Activated naive CD8-positive, alpha-beta T cell (primary cell): ENCODE data around the gene SH3YL1.

ENCODE experiments used
- H3K27ac Mint-ChIP-seq: one replicate; pipeline ENCODE4 v1.8.0; 2021; ENCODE audit warnings: mixed read lengths
- H3K27me3 Mint-ChIP-seq: one replicate; pipeline ENCODE4 v1.8.0; 2021; ENCODE audit warnings: mixed read lengths
- H3K36me3 Mint-ChIP-seq: one replicate; pipeline ENCODE4 v1.8.0; 2021; ENCODE audit warnings: mixed read lengths
- H3K4me1 Mint-ChIP-seq: one replicate; pipeline ENCODE4 v1.8.0; 2021; ENCODE audit warnings: low read depth, mixed read lengths
- H3K4me3 Mint-ChIP-seq: one replicate; pipeline ENCODE4 v1.8.0; 2021; ENCODE audit warnings: mild to moderate bottlenecking, mixed read lengths
- H3K9me3 Mint-ChIP-seq: one replicate; pipeline ENCODE4 v1.8.0; 2021; ENCODE audit warnings: low read depth, mixed read lengths

Gene SH3YL1

DNA sequence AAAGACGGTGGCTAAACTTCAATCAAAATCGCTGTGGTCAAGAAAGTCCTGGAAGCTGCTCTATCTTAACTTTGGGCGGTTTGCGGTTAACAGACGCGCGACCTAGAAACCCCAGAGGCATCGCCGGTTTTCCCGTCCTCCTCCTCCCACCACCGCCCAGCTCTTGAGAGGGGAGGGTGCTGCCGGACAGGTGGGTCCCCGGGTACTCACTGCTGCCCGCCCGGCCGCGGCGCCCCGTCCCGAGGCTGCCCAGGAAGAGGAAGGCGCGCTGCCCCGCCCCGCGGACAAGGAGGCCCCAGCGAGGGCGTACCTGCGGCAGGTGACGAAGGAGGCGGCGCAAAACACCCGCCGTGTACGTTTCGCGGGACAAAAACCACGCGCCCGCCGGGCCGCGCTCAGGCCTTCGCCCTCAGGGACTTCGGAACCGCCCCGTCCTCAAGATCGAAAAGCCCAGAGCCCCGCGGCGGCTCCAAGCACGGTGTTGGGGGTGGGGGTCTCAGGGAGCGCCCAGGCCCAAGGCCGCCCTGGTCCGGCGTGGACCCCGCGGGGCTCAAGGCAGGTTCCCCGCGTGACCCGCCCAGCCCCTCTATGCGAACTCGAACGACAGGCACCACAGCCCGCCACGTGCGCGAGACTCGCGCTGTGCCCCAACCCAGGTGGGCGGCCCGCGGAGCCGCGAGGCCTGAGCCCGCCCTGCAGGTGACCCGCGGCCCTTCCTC lies at the start of gene SH3YL1:
Gene SH3YL1, minus strand, starts transcription at position 259 of the 719 bp plus-strand sequence. Its CDS starts 48 bp downstream, at position 211.
- Mint-ChIP-seq H3K9me3 (no peaks in the 10 kb centered on the region), H3K27me3 (no peaks in the 10 kb centered on the region), H3K4me3 (peak within 1 kb of the TSS; percentile 93), H3K36me3 (peaks cover 16% of the 10 kb centered on the region), H3K4me1 (peaks cover 47% of the 10 kb centered on the region), H3K27ac (peak within 1 kb of the TSS; percentile 93)

DNA sequence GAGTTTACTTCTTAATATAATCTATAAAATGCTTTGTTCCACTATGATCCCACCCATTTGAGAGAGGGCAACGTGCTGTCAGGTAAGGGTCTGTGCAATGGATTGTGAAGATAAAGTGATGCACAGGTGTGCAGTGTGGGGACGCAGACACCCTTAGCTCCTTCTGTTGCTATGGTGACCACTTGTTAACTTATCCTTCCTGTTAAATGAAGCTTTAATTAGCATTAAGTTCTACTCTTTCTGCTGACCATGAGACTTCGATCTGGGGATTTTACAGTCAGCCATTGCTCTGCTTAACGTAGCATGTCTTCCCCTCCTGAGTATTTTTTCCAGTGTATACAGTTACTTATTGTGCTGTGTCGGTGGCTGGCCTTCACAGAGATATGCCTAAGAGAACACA lies 47.2 kb upstream of the SH3YL1 start:
- Mint-ChIP-seq H3K27me3 (peaks cover under 1% of the 10 kb centered on the region), H3K9me3 (no peaks in the 10 kb centered on the region), H3K4me1 (no peaks in the 10 kb centered on the region), H3K4me3 (no peak overlapping the region), H3K36me3 (no peaks in the 10 kb centered on the region), H3K27ac (no peak overlapping the region)

DNA sequence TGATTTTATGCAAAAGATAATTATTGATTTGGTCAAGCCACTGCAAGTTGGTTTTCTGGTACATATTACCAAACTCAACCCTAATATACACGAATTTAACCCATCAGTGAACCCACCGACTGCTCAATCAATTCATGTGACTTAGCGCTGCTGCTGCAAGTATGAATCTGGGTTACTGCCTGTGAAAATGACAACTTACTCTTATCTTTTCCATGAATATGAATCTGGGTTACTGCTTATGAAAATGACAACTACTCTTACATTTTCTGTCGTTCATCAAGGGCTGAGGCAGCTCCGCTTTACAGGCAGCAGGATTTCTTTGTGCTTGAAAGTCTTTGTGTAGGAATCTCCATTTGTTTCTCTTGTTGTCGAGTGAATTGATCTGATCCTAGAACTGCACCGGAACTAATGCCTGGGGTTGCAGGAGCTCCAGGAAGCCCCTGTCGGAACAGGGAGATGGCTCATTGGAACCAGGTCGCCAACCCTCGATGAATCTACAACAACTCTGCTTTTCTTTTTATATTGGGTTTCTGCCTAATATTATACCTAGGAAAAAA lies 46.2 kb upstream of the SH3YL1 start:
- Mint-ChIP-seq H3K27ac (no peak overlapping the region), H3K4me3 (no peak overlapping the region), H3K27me3 (no peaks in the 10 kb centered on the region), H3K36me3 (no peaks in the 10 kb centered on the region), H3K9me3 (no peaks in the 10 kb centered on the region), H3K4me1 (no peaks in the 10 kb centered on the region)

DNA sequence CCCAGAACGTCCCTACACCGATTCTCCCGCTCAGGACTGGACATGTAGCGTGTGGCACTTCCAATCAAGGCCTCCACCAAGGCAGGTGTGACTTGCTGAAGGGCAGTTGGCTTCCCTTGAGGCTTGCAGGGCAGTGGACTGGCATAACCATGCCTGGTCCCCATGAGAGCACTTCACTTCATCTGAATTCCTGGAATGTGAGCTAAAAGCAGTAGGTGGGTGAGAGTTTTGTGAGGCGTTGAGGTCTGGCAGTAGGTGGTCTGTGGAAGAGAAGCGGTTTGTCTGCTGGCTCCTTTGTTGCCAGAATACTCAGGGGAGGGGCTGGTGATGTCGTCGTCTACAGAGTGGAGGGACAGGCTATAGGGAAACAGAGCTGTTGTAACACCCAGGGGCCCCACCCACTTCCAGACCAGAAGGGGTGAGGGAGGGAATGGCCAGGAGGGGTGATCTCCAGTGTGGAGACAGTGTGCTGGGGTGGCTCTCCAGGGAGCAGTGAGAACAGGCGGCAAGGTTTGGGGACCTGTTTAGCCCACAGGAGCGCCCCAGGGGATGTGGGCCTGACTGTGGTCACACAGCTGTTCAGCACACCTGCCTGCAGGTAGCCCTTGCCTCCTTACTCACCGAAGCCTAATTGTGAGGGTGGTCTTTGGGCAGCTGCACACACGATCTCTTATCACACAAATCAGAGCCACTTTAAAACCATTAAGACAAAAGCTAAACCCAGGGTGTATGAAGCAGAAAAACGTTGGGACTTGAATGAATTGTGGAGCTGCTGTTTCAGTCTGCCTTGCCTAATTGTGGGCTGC lies 45.5 kb upstream of the SH3YL1 start:
- no peak overlapping the region for H3K27ac Mint-ChIP-seq
- H3K27me3 Mint-ChIP-seq: no peaks in the 10 kb centered on the region
- H3K9me3 Mint-ChIP-seq: no peaks in the 10 kb centered on the region
- H3K4me1 Mint-ChIP-seq: no peaks in the 10 kb centered on the region
- H3K4me3 Mint-ChIP-seq: no peak overlapping the region
- H3K36me3 Mint-ChIP-seq: no peaks in the 10 kb centered on the region

- no peaks in the 10 kb centered on the region for H3K27me3 Mint-ChIP-seq
- no peak overlapping the region for H3K4me3 Mint-ChIP-seq
- no peak overlapping the region for H3K27ac Mint-ChIP-seq
- peaks cover 13% of the 10 kb centered on the region for H3K9me3 Mint-ChIP-seq
- no peaks in the 10 kb centered on the region for H3K4me1 Mint-ChIP-seq
- H3K36me3 Mint-ChIP-seq: no peaks in the 10 kb centered on the region
Observed at GRCh38 chr2:305366-305765, 41.5 kb upstream of the SH3YL1 start.

- Mint-ChIP-seq H3K4me1 (no peaks in the 10 kb centered on the region), H3K9me3 (no peaks in the 10 kb centered on the region), H3K27me3 (peaks cover 5% of the 10 kb centered on the region), H3K27ac (no peak overlapping the region), H3K36me3 (no peaks in the 10 kb centered on the region), H3K4me3 (no peak overlapping the region)
Observed at GRCh38 chr2:296354-296753, 32.5 kb upstream of the SH3YL1 start.

GRCh38 chr2:295090-295489 lies 31.3 kb upstream of the SH3YL1 start:
- no peaks in the 10 kb centered on the region for H3K9me3 Mint-ChIP-seq
- H3K27me3 Mint-ChIP-seq: peaks cover 7% of the 10 kb centered on the region
- H3K4me3 Mint-ChIP-seq: no peak overlapping the region
- H3K36me3 Mint-ChIP-seq: no peaks in the 10 kb centered on the region
- peaks cover under 1% of the 10 kb centered on the region for H3K4me1 Mint-ChIP-seq
- H3K27ac Mint-ChIP-seq: no peak overlapping the region

- no peaks in the 10 kb centered on the region for H3K36me3 Mint-ChIP-seq
- H3K9me3 Mint-ChIP-seq: no peaks in the 10 kb centered on the region
- peaks cover 7% of the 10 kb centered on the region for H3K4me1 Mint-ChIP-seq
- H3K27ac Mint-ChIP-seq: no peak overlapping the region
- peak overlapping the region; percentile 81 for H3K4me3 Mint-ChIP-seq
- H3K27me3 Mint-ChIP-seq: peaks cover 12% of the 10 kb centered on the region
Observed at GRCh38 chr2:290090-290722, 26.4 kb upstream of the SH3YL1 start.

DNA sequence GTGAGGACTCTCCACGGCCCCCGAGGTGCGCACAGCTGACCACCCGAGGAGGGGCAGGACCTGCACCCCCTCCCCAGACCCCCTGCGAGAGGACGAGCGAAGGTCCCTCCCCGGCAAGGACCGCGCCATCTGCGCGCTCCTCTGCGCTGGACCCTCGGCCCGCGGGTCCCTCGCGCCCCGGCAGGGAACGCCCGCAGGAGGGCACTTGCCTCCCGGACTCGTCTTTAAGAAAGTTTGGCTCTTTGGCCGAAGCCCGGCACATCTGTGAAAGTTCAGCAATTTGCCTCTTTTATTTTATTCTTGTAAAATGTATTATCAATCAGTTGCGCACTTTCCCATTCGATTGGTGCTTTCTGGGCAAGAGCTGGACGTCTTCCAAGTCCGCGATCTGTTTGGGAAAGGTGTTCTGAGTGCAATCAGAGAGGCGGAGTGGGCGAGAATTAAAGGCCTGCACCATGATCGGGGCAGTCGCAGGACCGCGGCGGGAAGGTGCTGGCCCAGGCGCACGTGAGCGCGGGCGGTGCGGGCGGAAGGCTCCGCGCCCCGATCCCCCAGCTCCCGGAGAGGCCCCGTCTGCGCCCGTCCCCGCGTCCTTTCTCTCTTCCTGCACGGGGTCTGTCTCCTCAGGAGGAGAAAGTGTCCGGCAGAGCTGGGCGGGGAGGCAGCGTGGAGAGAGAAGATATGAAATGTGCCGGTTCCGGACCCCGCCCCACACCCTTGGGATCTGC lies 25.7 kb upstream of the SH3YL1 start:
- peak overlapping the region; percentile 81 for H3K4me3 Mint-ChIP-seq

DNA sequence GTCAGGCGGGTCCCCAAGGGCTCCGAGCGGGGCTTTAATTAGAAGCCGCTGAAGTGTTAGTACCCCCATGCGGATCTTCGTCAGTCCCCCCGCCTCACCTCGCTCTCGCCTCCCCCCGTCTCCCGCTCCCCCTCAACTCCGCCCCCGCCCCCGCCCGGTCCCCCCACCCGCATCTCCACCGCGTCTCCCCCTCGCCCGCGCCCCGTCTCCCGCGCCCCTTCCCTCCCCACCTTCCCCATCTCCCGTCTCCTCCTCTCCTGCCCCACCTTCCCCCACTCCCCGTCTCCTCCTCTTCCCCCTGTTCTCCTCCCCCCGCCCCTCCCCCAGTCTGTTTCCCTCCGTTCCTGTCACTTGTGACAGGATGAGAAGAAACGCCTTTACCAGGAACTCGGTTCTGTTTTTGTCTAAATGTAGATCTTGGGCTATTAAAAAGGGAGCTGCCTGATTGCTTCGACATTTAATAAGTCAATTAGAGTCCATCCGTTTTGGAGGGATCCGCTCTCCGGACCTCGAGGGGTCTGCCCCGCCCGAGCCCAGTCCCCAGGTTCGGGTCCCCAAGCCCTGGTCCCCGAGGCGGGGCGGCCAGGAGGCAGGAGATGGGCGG lies 25.0 kb upstream of the SH3YL1 start:
- no peak overlapping the region for H3K27ac Mint-ChIP-seq
- peaks cover 7% of the 10 kb centered on the region for H3K4me1 Mint-ChIP-seq
- no peaks in the 10 kb centered on the region for H3K9me3 Mint-ChIP-seq
- H3K36me3 Mint-ChIP-seq: no peaks in the 10 kb centered on the region
- H3K4me3 Mint-ChIP-seq: peak overlapping the region; percentile 51
- H3K27me3 Mint-ChIP-seq: peaks cover 12% of the 10 kb centered on the region

More for the DNA sequence above, 25.7 kb upstream of the SH3YL1 start:
- Mint-ChIP-seq H3K27ac (no peak overlapping the region), H3K36me3 (no peaks in the 10 kb centered on the region), H3K27me3 (peaks cover 12% of the 10 kb centered on the region), H3K9me3 (no peaks in the 10 kb centered on the region), H3K4me1 (peaks cover 7% of the 10 kb centered on the region)

DNA sequence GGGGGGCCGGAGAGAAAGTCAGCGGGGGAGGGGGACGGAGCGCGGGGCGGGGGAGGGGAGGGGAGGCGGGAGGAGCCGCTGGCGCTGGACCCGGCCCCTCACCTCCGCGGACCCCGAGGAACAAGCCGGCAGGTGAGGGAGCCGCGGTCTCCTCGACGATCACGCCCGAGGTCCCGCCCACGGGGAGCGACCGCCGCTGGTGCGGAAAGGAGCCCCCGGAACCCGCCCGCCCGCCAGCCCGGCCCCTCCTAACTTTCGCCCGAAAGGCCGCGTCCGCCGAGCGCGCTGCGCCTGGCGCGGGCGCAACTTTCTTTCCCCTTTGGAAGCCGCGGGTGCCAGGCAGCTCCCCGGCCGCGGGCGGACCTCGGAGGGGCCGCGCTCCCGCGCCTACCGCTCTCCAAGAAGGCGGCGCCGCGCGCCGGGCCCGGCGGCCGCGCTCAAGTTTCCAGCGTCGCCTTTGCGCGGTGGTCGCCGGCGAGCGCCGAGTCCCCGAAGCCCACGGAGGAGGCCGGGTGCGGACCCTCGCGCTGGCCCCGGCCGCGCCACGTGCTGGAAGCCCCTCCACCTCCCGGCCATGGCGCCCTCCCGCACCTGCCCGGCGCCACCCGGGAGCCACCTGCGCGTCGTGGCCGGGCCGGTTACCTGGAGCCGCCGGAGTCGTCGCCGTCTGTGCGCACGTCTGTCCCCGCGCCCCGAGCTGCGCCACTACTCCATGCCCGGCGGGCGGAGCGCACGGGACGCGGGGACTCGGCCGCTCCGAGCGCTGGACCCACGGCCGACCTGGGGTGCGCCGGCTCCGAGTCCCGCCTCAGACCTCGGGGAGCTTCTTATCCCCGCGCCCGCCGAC lies 24.3 kb upstream of the SH3YL1 start, which contains the start of gene ALKAL2:
Gene ALKAL2, minus strand, starts transcription at position 181 of the 847 bp plus-strand sequence. CDS start 256 bp downstream, outside the sequence.
- H3K27me3 Mint-ChIP-seq: peaks cover 12% of the 10 kb centered on the region
- H3K9me3 Mint-ChIP-seq: no peaks in the 10 kb centered on the region
- H3K27ac Mint-ChIP-seq: no peak within 1 kb of the TSS
- H3K4me3 Mint-ChIP-seq: peak within 1 kb of the TSS; percentile 62
- H3K4me1 Mint-ChIP-seq: peaks cover 7% of the 10 kb centered on the region
- peaks cover 3% of the 10 kb centered on the region for H3K36me3 Mint-ChIP-seq

DNA sequence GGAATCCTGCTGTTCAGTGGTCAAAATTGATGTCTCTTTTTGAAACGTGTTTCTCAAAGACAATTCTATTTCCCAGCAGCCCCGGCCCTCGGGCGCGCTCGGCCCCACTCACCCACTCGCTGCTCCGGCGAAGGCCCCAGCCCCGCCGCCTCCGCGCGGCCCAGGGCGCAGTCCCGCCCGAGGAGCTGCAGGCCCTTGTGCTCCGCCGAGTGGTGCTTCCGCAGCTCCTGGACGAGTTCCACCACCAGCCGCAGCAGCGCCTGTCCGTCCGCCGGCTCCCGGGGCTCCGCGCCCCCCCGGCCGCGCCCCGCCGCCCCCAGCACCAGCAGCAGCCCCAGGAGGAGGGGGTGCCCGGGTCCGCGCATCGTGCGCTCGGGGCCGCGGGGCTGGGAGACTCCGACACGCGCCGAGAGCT lies 23.6 kb upstream of the SH3YL1 start:
- Mint-ChIP-seq H3K27ac (no peak overlapping the region), H3K9me3 (no peaks in the 10 kb centered on the region), H3K36me3 (peaks cover 3% of the 10 kb centered on the region), H3K27me3 (peaks cover 12% of the 10 kb centered on the region), H3K4me3 (peak overlapping the region; percentile 62), H3K4me1 (peaks cover 7% of the 10 kb centered on the region)

DNA sequence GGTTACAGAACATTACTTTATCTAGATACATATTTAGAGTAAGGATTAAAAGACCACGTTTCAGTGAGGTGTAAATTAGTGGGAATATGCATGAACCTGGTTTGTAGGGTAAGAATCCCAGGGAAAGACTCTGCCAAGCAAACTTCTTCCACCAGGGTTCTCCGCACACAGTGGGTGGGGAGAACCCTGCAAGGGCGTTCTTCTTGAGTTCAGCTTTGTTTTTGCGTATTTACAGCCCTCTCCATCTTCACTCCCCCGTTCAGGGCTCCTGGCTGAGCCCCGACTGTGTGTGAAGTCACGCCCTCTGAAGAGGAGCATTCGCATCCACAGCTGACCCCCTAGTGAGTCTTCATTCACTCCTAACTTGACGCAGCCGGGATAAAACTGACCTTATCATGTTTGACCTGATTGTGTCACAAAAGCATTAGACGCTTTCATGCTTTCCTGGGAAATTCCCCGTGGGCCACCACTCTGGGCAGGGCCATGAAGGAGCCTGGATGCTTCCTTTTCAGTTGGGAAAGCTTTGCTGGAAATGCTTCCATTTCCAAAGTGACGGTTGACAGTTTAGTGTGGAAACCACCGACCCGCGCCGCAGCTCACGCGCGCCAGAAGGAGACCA lies 23.1 kb upstream of the SH3YL1 start:
- no peaks in the 10 kb centered on the region for H3K9me3 Mint-ChIP-seq
- peak overlapping the region; percentile 62 for H3K4me3 Mint-ChIP-seq
- no peak overlapping the region for H3K27ac Mint-ChIP-seq
- H3K36me3 Mint-ChIP-seq: peaks cover 3% of the 10 kb centered on the region
- H3K4me1 Mint-ChIP-seq: peaks cover 7% of the 10 kb centered on the region
- peaks cover 12% of the 10 kb centered on the region for H3K27me3 Mint-ChIP-seq
